Measurements from ENCODE around the gene MLLT3. TPM values are rescaled to one million over a fixed set of nuclear protein-coding genes. Genes with fewer than 3 reads are reported as not detected.

The MLLT3 gene
- total and polyA plus RNA-seq, 3 donors from 2014 or later, result 5.2 to 11.0 (median 7.6) TPM

DNA sequence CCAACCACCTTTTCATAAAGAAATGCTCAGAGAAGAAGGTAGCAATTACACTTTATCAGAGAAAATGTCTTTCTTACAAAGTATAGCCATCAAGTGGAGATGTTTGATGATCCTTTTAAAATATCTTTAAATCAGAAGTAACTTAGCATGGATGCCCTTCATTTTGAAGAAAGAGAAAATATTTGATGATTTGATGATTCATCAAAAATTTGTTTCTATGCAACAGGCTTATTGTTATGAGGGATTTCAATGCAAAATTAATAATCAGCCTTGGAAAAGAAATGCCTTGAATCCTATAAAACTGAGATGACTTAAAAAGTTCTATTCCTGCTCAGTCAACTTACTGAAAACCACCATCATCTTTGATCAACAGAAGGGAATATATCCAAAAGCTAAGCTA is 291.6 kb downstream of the MLLT3 start:
- H3K36me3 ChIP-seq (ENCODE audit: low read depth, missing control alignments), result no peaks in the 10 kb centered on the region
- TF ChIP-seq, protein P1, sequence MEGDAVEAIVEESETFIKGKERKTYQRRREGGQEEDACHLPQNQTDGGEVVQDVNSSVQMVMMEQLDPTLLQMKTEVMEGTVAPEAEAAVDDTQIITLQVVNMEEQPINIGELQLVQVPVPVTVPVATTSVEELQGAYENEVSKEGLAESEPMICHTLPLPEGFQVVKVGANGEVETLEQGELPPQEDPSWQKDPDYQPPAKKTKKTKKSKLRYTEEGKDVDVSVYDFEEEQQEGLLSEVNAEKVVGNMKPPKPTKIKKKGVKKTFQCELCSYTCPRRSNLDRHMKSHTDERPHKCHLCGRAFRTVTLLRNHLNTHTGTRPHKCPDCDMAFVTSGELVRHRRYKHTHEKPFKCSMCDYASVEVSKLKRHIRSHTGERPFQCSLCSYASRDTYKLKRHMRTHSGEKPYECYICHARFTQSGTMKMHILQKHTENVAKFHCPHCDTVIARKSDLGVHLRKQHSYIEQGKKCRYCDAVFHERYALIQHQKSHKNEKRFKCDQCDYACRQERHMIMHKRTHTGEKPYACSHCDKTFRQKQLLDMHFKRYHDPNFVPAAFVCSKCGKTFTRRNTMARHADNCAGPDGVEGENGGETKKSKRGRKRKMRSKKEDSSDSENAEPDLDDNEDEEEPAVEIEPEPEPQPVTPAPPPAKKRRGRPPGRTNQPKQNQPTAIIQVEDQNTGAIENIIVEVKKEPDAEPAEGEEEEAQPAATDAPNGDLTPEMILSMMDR (IDR thresholded peaks at IDR 0.05), result no peak
- no peak for TF ChIP-seq POLR2A (IDR thresholded peaks at IDR 0.05)
- intact Hi-C loops (cut with DNase I; ENCODE audit: low total_unique reads), result no loop called here
- no peaks in the 10 kb centered on the region for H3K4me1 ChIP-seq
- H3K9me3 ChIP-seq, result no peaks in the 10 kb centered on the region
- no peak for DNase-seq
- H3K27me3 ChIP-seq, result no peaks in the 10 kb centered on the region
- no peak overlapping the region for H3K4me3 ChIP-seq
- H3K27ac ChIP-seq, result no peak overlapping the region

- Histone ChIP-seq H3K9me3 (no peaks in the 10 kb centered on the region), H3K27me3 (no peaks in the 10 kb centered on the region), H3K4me3 (no peak overlapping the region), H3K27ac (no peak overlapping the region), H3K36me3 (ENCODE audit: low read depth, missing control alignments) (no peaks in the 10 kb centered on the region), H3K4me1 (no peaks in the 10 kb centered on the region)
- no peak for DNase-seq
- TF ChIP-seq, protein P1 (IDR thresholded peaks at IDR 0.05), result no peak
- no peak for TF ChIP-seq POLR2A (IDR thresholded peaks at IDR 0.05)
- 51 to 88% methylated on average over 2 of the region's 2 CpGs for WGBS, 2 donors
- intact Hi-C loops (cut with DNase I; ENCODE audit: low total_unique reads), result no loop called here
These were observed 295.8 kb downstream of the MLLT3 start for GRCh38 chr9:20326516-20326915.

GRCh38 chr9:20325008-20325407 is 297.3 kb downstream of the MLLT3 start:
- Histone ChIP-seq H3K36me3 (ENCODE audit: low read depth, missing control alignments) (no peaks in the 10 kb centered on the region), H3K4me3 (no peak overlapping the region), H3K4me1 (no peaks in the 10 kb centered on the region), H3K9me3 (no peaks in the 10 kb centered on the region), H3K27me3 (no peaks in the 10 kb centered on the region), H3K27ac (no peak overlapping the region)
- WGBS, 2 donors, result 84 to 87% methylated on average over 9 of the region's 9 CpGs
- TF ChIP-seq POLR2A (IDR thresholded peaks at IDR 0.05), result no peak
- TF ChIP-seq, protein P1 (IDR thresholded peaks at IDR 0.05), result no peak
- DNase-seq, result no peak
- intact Hi-C loops (cut with DNase I; ENCODE audit: low total_unique reads), result no loop called here

- no peak for DNase-seq
- Histone ChIP-seq H3K4me3 (no peak overlapping the region), H3K27me3 (no peaks in the 10 kb centered on the region), H3K27ac (no peak overlapping the region), H3K36me3 (ENCODE audit: low read depth, missing control alignments) (no peaks in the 10 kb centered on the region), H3K4me1 (no peaks in the 10 kb centered on the region), H3K9me3 (no peaks in the 10 kb centered on the region)
- TF ChIP-seq, protein P1 (IDR thresholded peaks at IDR 0.05), result no peak
- TF ChIP-seq POLR2A (IDR thresholded peaks at IDR 0.05), result no peak
- intact Hi-C loops (cut with DNase I; ENCODE audit: low total_unique reads), result no loop called here
- WGBS, 2 donors, result 90% methylated on average over 4 of the region's 4 CpGs
These were observed 300.1 kb downstream of the MLLT3 start for GRCh38 chr9:20322212-20322611.

DNA sequence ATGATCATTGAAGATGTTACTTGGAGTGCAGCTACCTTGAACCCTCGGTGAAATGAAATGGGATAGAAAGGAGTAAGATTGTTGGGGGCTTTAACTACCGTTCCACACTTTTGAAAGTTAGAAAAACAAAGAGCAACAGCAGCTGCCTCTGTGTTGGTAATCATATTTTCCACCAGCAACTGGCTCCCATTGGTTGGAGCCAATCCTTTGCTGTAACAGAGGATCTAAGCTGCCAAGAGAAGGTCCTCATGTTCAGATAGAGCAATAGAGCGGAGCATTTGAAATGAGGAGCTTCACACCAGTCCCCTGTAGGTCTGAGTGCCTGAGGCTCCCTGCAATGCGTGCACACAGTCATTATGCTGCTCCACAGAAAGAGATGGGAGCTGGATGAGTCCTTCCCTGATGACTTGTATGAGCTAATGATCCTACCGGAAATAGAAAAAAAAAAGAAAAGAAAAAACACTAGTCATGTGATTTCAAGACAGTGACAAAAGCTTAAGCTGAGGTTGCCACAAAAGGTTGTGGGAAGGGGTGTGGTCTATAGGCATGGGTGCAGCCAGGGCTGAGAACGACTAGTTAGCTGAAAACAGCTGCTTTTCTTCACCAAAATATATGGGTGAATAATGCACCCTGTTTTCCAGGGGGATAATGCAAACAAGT is 300.7 kb downstream of the MLLT3 start:
- Histone ChIP-seq H3K9me3 (no peaks in the 10 kb centered on the region), H3K4me3 (no peak overlapping the region), H3K27me3 (no peaks in the 10 kb centered on the region), H3K36me3 (ENCODE audit: low read depth, missing control alignments) (no peaks in the 10 kb centered on the region), H3K27ac (no peak overlapping the region), H3K4me1 (no peaks in the 10 kb centered on the region)
- DNase-seq, result no peak
- no peak for TF ChIP-seq POLR2A (IDR thresholded peaks at IDR 0.05)
- intact Hi-C loops (cut with DNase I; ENCODE audit: low total_unique reads), result no loop called here
- WGBS, 2 donors, result 68 to 71% methylated on average over 6 of the region's 6 CpGs

All from testis (tissue), 3 donors.